H1 (cell line): Measurements from ENCODE around the gene GUCA1A.

Experiments used
- EGR1 ChIP-seq: IDR thresholded peaks from 2 replicates; pipeline ENCODE4 v1.6.1; 2011; ENCODE audit warnings: low read depth, low read length, borderline replicate concordance
- EP300 ChIP-seq, 2 experiments: IDR thresholded peaks; 1 replicate in 1 of 2; 2 replicates in 1 of 2; pipeline ENCODE4 v1.6.1; 2011 to 2012; ENCODE audit warnings: low read depth in 2 of 2, low read length in 2 of 2, mild to moderate bottlenecking in 2 of 2, borderline replicate concordance in 1 of 2, inconsistent platforms in 1 of 2, moderate library complexity in 1 of 2
- POLR2A ChIP-seq, 2 experiments: IDR thresholded peaks; 1 replicate in 1 of 2; 2 replicates in 1 of 2; pipeline ENCODE4 v1.6.1; 2011; ENCODE audit warnings: low read depth in 2 of 2, low read length in 2 of 2, mild to moderate bottlenecking in 2 of 2; ENCODE audit errors: control extremely low read depth in 1 of 2
- RAD21 ChIP-seq, 2 experiments: IDR thresholded peaks in 1 of 2; conservative IDR thresholded peaks in 1 of 2; 2 replicates each; pipeline ENCODE4 v1.6.1; 2011; ENCODE audit warnings: low read depth in 2 of 2, low read length in 2 of 2, improper control_type of control experiment in 1 of 2, inconsistent platforms in 1 of 2, mild to moderate bottlenecking in 1 of 2, moderate library complexity in 1 of 2
- RFX5 ChIP-seq: IDR thresholded peaks from 2 replicates; pipeline ENCODE4 v1.6.1; 2011; ENCODE audit warnings: low read depth, low read length, improper control_type of control experiment, borderline replicate concordance
- RXRA ChIP-seq: IDR thresholded peaks from 2 replicates; pipeline ENCODE4 v1.6.1; 2011; ENCODE audit warnings: low read depth, mild to moderate bottlenecking, low read length, moderate library complexity; ENCODE audit not compliant: insufficient read depth
- SIRT6 ChIP-seq: IDR thresholded peaks from one replicate; pipeline ENCODE4 v1.7.1; 2012; ENCODE audit warnings: low read length, inconsistent platforms
- SUZ12 ChIP-seq: fragments of 200-600 bp; sonication (generic); IDR thresholded peaks from 2 replicates; pipeline ENCODE4 v1.6.1; 2012; ENCODE audit warnings: mild to moderate bottlenecking, inconsistent platforms, low read length, moderate library complexity, mixed read lengths
- TAF7 ChIP-seq: optimal IDR thresholded peaks from 2 replicates; pipeline ENCODE3; 2011; ENCODE audit warnings: low read depth, mild to moderate bottlenecking, inconsistent platforms, low read length, moderate library complexity, borderline replicate concordance
- ZNF274 ChIP-seq: IDR thresholded peaks from 2 replicates; pipeline ENCODE4 v1.7.0; 2012; ENCODE audit warnings: low read length, borderline replicate concordance; ENCODE audit errors: extremely low read depth
- TF ChIP-seq, protein P1 (sequence below), 3 experiments: IDR thresholded peaks; 1 replicate in 2 of 3; 2 replicates in 1 of 3; pipeline versions ENCODE4 v1.5.1 to v1.6.1; 2011; ENCODE audit warnings: low read length in 3 of 3, mild to moderate bottlenecking in 3 of 3, inconsistent platforms in 2 of 3, low read depth in 1 of 3, moderate library complexity in 1 of 3; ENCODE audit not compliant: insufficient read depth in 1 of 3; ENCODE audit errors: control extremely low read depth in 1 of 3
- TF ChIP-seq, protein P2 (sequence below): IDR thresholded peaks from 2 replicates; pipeline ENCODE4 v1.6.1; 2011; ENCODE audit warnings: low read length, improper control_type of control experiment

DNA sequence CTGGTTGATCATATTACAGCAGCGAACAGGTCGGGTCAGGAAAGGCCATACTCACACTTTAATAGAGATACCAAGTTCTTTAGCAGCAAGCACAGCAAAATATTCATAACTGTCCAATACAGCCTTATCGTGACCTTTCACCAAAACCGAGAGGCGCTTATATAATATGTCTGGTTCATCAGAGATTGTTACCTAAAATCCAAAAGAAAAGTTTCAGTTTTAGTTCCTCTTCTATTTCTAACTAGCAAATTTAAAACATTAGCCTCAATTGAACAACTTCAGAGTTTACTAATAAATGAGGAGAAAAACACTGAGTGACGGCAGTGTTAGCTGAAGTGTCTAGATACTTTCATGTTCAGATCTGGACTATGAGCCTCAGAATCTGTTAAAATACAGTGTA, 38.6 kb downstream of the GUCA1A start:
- TF ChIP-seq RFX5 (no peak), EP300 (IDR thresholded peaks at IDR 0.05; ENCODE audit: borderline replicate concordance in 1 of 2, low read depth in 2 of 2, low read length in 2 of 2) (no peak), EGR1 (no peak), RAD21 (IDR thresholded peaks at IDR 0.05 in 1 of 2, conservative IDR thresholded peaks at IDR 0.05 in 1 of 2; ENCODE audit: low read depth in 2 of 2, low read length in 2 of 2) (no peak), ZNF274 (no peak), RXRA (no peak), TAF7 (no peak), POLR2A (IDR thresholded peaks at IDR 0.05; ENCODE audit: control extremely low read depth in 1 of 2, low read depth in 2 of 2, low read length in 2 of 2) (no peak), SUZ12 (no peak), SIRT6 (no peak)
- TF ChIP-seq, protein P1, sequence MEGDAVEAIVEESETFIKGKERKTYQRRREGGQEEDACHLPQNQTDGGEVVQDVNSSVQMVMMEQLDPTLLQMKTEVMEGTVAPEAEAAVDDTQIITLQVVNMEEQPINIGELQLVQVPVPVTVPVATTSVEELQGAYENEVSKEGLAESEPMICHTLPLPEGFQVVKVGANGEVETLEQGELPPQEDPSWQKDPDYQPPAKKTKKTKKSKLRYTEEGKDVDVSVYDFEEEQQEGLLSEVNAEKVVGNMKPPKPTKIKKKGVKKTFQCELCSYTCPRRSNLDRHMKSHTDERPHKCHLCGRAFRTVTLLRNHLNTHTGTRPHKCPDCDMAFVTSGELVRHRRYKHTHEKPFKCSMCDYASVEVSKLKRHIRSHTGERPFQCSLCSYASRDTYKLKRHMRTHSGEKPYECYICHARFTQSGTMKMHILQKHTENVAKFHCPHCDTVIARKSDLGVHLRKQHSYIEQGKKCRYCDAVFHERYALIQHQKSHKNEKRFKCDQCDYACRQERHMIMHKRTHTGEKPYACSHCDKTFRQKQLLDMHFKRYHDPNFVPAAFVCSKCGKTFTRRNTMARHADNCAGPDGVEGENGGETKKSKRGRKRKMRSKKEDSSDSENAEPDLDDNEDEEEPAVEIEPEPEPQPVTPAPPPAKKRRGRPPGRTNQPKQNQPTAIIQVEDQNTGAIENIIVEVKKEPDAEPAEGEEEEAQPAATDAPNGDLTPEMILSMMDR (IDR thresholded peaks at IDR 0.05; ENCODE audit: control extremely low read depth in 1 of 3, insufficient read depth in 1 of 3, low read depth in 1 of 3, low read length in 3 of 3): no peak
- TF ChIP-seq, protein P2, sequence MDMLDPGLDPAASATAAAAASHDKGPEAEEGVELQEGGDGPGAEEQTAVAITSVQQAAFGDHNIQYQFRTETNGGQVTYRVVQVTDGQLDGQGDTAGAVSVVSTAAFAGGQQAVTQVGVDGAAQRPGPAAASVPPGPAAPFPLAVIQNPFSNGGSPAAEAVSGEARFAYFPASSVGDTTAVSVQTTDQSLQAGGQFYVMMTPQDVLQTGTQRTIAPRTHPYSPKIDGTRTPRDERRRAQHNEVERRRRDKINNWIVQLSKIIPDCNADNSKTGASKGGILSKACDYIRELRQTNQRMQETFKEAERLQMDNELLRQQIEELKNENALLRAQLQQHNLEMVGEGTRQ: no peak
